ENCODE data around the gene ARL5C.

GRCh38 chr17:39153599-39154051 is 12.3 kb downstream of the ARL5C start:
- TF ChIP-seq CTCF (IDR thresholded peaks at IDR 0.05; ENCODE audit: low read depth, low read length, poor library complexity, severe bottlenecking), result peak; percentile 4
- no peak for TF ChIP-seq EZH2phosphoT487 (IDR thresholded peaks at IDR 0.05; ENCODE audit: borderline replicate concordance, low read length)

All from DOHH2 (cell line).